ENCODE measurements around the gene TSPAN14. TPM values are rescaled to one million over a fixed set of nuclear protein-coding genes. Genes with fewer than 3 reads are reported as not detected.
A peak's percentile ranks its signal among the peaks of the same experiment; 100 is the strongest.

TSPAN14 gene
- total RNA-seq, 6 donors from 2014 or later: 52.1 to 157 (median 111) TPM

GRCh38 chr10:80485946-80486764 is 32.0 kb downstream of the TSPAN14 start:
- Histone ChIP-seq H3K4me3 (no peak overlapping the region), H3K36me3 (peaks cover 6 to 33% (median 21%) of the 10 kb centered on the region in 4 donors), H3K4me1 (peaks cover 77 to 98% (median 91%) of the 10 kb centered on the region in 4 donors), H3K27me3 (no peaks in the 10 kb centered on the region), H3K27ac (peak overlapping the region; percentile 73 to 92 (median 82)), H3K9me3 (no peaks in the 10 kb centered on the region)
- no peak for TF ChIP-seq POLR2A (IDR thresholded peaks at IDR 0.05)
- TF ChIP-seq, protein P1, sequence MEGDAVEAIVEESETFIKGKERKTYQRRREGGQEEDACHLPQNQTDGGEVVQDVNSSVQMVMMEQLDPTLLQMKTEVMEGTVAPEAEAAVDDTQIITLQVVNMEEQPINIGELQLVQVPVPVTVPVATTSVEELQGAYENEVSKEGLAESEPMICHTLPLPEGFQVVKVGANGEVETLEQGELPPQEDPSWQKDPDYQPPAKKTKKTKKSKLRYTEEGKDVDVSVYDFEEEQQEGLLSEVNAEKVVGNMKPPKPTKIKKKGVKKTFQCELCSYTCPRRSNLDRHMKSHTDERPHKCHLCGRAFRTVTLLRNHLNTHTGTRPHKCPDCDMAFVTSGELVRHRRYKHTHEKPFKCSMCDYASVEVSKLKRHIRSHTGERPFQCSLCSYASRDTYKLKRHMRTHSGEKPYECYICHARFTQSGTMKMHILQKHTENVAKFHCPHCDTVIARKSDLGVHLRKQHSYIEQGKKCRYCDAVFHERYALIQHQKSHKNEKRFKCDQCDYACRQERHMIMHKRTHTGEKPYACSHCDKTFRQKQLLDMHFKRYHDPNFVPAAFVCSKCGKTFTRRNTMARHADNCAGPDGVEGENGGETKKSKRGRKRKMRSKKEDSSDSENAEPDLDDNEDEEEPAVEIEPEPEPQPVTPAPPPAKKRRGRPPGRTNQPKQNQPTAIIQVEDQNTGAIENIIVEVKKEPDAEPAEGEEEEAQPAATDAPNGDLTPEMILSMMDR (IDR thresholded peaks at IDR 0.05): no peak
- TF ChIP-seq POLR2AphosphoS5 (IDR thresholded peaks at IDR 0.05): no peak
- no peak for TF ChIP-seq EP300 (IDR thresholded peaks at IDR 0.05)
- ATAC-seq (ENCODE audit: low FRiP score in 2 of 2): peak; percentile 32 to 37
- no peak for DNase-seq
- 55% methylated on average over 14 to 17 of the region's 17 CpGs for WGBS, 2 donors

- Histone ChIP-seq H3K27ac (peak overlapping the region; percentile 73 to 92 (median 82)), H3K36me3 (peaks cover 6 to 40% (median 24%) of the 10 kb centered on the region in 4 donors), H3K9me3 (no peaks in the 10 kb centered on the region), H3K4me3 (no peak overlapping the region), H3K27me3 (no peaks in the 10 kb centered on the region), H3K4me1 (peaks cover 83 to 98% (median 92%) of the 10 kb centered on the region in 4 donors)
- DNase-seq (no peak), ATAC-seq (ENCODE audit: low FRiP score in 2 of 2) (no peak)
- 85 to 90% methylated on average over 7 to 9 of the region's 9 CpGs for WGBS, 2 donors
- TF ChIP-seq POLR2AphosphoS5 (IDR thresholded peaks at IDR 0.05) (no peak), EP300 (IDR thresholded peaks at IDR 0.05) (no peak), POLR2A (IDR thresholded peaks at IDR 0.05) (no peak)
- TF ChIP-seq, protein P1 (IDR thresholded peaks at IDR 0.05): no peak
Observed at GRCh38 chr10:80486785-80487420, 32.8 kb downstream of the TSPAN14 start.

GRCh38 chr10:80487421-80487785 is 33.3 kb downstream of the TSPAN14 start:
- no peak for DNase-seq
- Histone ChIP-seq H3K27me3 (no peaks in the 10 kb centered on the region), H3K4me3 (no peak overlapping the region), H3K27ac (peak overlapping the region; percentile 73 to 92 (median 82)), H3K9me3 (no peaks in the 10 kb centered on the region), H3K4me1 (peaks cover 88 to 98% (median 94%) of the 10 kb centered on the region in 4 donors), H3K36me3 (peaks cover 6 to 43% (median 24%) of the 10 kb centered on the region in 4 donors)
- TF ChIP-seq, protein P1 (IDR thresholded peaks at IDR 0.05): no peak
- TF ChIP-seq EP300 (IDR thresholded peaks at IDR 0.05): no peak
- no peak for TF ChIP-seq POLR2A (IDR thresholded peaks at IDR 0.05)
- no peak for TF ChIP-seq POLR2AphosphoS5 (IDR thresholded peaks at IDR 0.05)
- no peak for ATAC-seq (ENCODE audit: low FRiP score in 2 of 2)
- WGBS, 2 donors: 72 to 87% methylated on average over 2 to 4 of the region's 4 CpGs

- DNase-seq (peak in 1 of 2 donors; percentile 85), ATAC-seq (ENCODE audit: low FRiP score in 2 of 2) (peak; percentile 34 to 42)
- WGBS, 2 donors: 61 to 79% methylated on average over 12 to 14 of the region's 14 CpGs
- Histone ChIP-seq H3K9me3 (no peaks in the 10 kb centered on the region), H3K27me3 (no peaks in the 10 kb centered on the region), H3K27ac (peak overlapping the region; percentile 73 to 92 (median 82)), H3K4me1 (peaks cover 93 to 100% (median 97%) of the 10 kb centered on the region in 4 donors), H3K4me3 (no peak overlapping the region), H3K36me3 (peaks cover 6 to 42% (median 24%) of the 10 kb centered on the region in 4 donors)
- peak in 1 of 4 donors; percentile 58 for TF ChIP-seq POLR2A (IDR thresholded peaks at IDR 0.05)
- TF ChIP-seq, protein P1 (IDR thresholded peaks at IDR 0.05): peak in 1 of 6 experiments; percentile 21
- no peak for TF ChIP-seq EP300 (IDR thresholded peaks at IDR 0.05)
- peak; percentile 46 to 62 for TF ChIP-seq POLR2AphosphoS5 (IDR thresholded peaks at IDR 0.05)
Observed at GRCh38 chr10:80487791-80488538, 33.9 kb downstream of the TSPAN14 start.
